Astrocyte (in vitro differentiated cells and primary cell): ENCODE measurements around the gene SORT1. TPM values are rescaled to one million over a fixed set of nuclear protein-coding genes. Genes with fewer than 3 reads are reported as not detected.

Source experiments
- DNase-seq: peaks from one replicate; pipeline ENCODE4 v3.0.0-alpha.2; 2010; ENCODE audit warnings: low read depth
- FAIRE-seq: peaks from 2 replicates; lab custom pipeline; 2011; peaks lifted over from hg19 to GRCh38; lab: Jason Lieb, UNC
- H2AFZ ChIP-seq: 2 replicates; pipeline ENCODE4 v1.6.0; 2012; ENCODE audit warnings: low read depth, low read length, inconsistent platforms
- H3K27ac ChIP-seq: 2 replicates; pipeline ENCODE4 v1.5.1; 2011; ENCODE audit warnings: low read depth, low read length, inconsistent platforms
- H3K27me3 ChIP-seq: 2 replicates; pipeline ENCODE4 v1.6.0; 2011; ENCODE audit warnings: low read length, inconsistent platforms; ENCODE audit not compliant: insufficient read depth
- H3K36me3 ChIP-seq: 2 replicates; pipeline ENCODE4 v1.5.1; 2011; ENCODE audit warnings: low read length, inconsistent platforms; ENCODE audit not compliant: insufficient read depth
- H3K4me1 ChIP-seq: 2 replicates; pipeline ENCODE4 v1.5.1; 2011; ENCODE audit warnings: low read length, inconsistent platforms; ENCODE audit not compliant: insufficient read depth
- H3K4me2 ChIP-seq: 2 replicates; pipeline ENCODE4 v1.6.0; 2012; ENCODE audit warnings: low read length, inconsistent platforms
- H3K4me3 ChIP-seq: 2 replicates; pipeline ENCODE4 v1.5.1; 2011; ENCODE audit warnings: low read depth, mild to moderate bottlenecking, low read length, inconsistent platforms; ENCODE audit not compliant: insufficient read depth
- H3K79me2 ChIP-seq: 2 replicates; pipeline ENCODE4 v1.6.0; 2012; ENCODE audit warnings: mild to moderate bottlenecking, low read length, inconsistent platforms; ENCODE audit not compliant: insufficient read depth
- H3K9ac ChIP-seq: 2 replicates; pipeline ENCODE4 v1.6.0; 2012; ENCODE audit warnings: mild to moderate bottlenecking, low read length, inconsistent platforms
- H3K9me3 ChIP-seq: 2 replicates; pipeline ENCODE4 v1.5.1; 2012; ENCODE audit warnings: low read depth, mild to moderate bottlenecking, low read length, inconsistent platforms; ENCODE audit not compliant: insufficient read depth
- H4K20me1 ChIP-seq: 2 replicates; pipeline ENCODE4 v1.6.0; 2012; ENCODE audit warnings: low read length, inconsistent platforms; ENCODE audit not compliant: insufficient read depth
- H3K27ac Mint-ChIP-seq: one replicate; pipeline ENCODE4 v1.8.0; 2021; ENCODE audit warnings: mild to moderate bottlenecking, mixed read lengths; ENCODE audit not compliant: unreplicated experiment
- H3K27me3 Mint-ChIP-seq: one replicate; pipeline ENCODE4 v1.8.0; 2021; ENCODE audit warnings: low read depth, mixed read lengths; ENCODE audit not compliant: unreplicated experiment
- H3K36me3 Mint-ChIP-seq: one replicate; pipeline ENCODE4 v1.8.0; 2021; ENCODE audit warnings: low read depth, mixed read lengths; ENCODE audit not compliant: unreplicated experiment
- H3K4me1 Mint-ChIP-seq: one replicate; pipeline ENCODE4 v1.8.0; 2021; ENCODE audit warnings: low read depth, mixed read lengths; ENCODE audit not compliant: unreplicated experiment
- H3K4me3 Mint-ChIP-seq: one replicate; pipeline ENCODE4 v1.8.0; 2021; ENCODE audit warnings: mild to moderate bottlenecking, moderate library complexity, mixed read lengths; ENCODE audit not compliant: unreplicated experiment
- H3K9me3 Mint-ChIP-seq: one replicate; pipeline ENCODE4 v1.8.0; 2021; ENCODE audit warnings: mild to moderate bottlenecking, mixed read lengths; ENCODE audit not compliant: unreplicated experiment
- CTCF ChIP-seq: IDR thresholded peaks from 2 replicates; pipeline ENCODE4 v1.5.1; 2011; ENCODE audit warnings: low read depth, mild to moderate bottlenecking, inconsistent platforms, low read length, moderate library complexity; ENCODE audit not compliant: insufficient read depth
- EZH2 ChIP-seq: IDR thresholded peaks from 2 replicates; pipeline ENCODE4 v1.6.1; 2012; ENCODE audit warnings: mild to moderate bottlenecking, low read length, inconsistent platforms; ENCODE audit not compliant: insufficient read depth
- total RNA-seq: library from RNA; stranded (reverse); gene quantifications from 2 replicates; pipeline ENCODE4 v1.2.1, GENCODE V29; 2021

SORT1 gene
- total RNA-seq, 1 donor from 2014 or later, result 135 TPM

GRCh38 chr1:109304226-109304920, 93.3 kb downstream of the SORT1 start:
- DNase-seq (no peak), FAIRE-seq (no peak)
- H3K4me3 Mint-ChIP-seq, result no peak overlapping the region
- Histone ChIP-seq H3K4me3 (no peak overlapping the region), H3K79me2 (no peaks in the 10 kb centered on the region), H3K27me3 (no peaks in the 10 kb centered on the region), H4K20me1 (no peaks in the 10 kb centered on the region), H2AFZ (no peak overlapping the region), H3K9me3 (no peaks in the 10 kb centered on the region), H3K9ac (no peak overlapping the region), H3K4me1 (peaks cover 13% of the 10 kb centered on the region), H3K4me2 (no peak overlapping the region), H3K36me3 (no peaks in the 10 kb centered on the region), H3K27ac (no peak overlapping the region)
- TF ChIP-seq EZH2 (no peak), CTCF (no peak)
- H3K27me3 Mint-ChIP-seq, result no peaks in the 10 kb centered on the region
- H3K4me1 Mint-ChIP-seq, result peaks cover 13% of the 10 kb centered on the region
- H3K9me3 Mint-ChIP-seq, result no peaks in the 10 kb centered on the region
- no peak overlapping the region for H3K27ac Mint-ChIP-seq
- peaks cover 3% of the 10 kb centered on the region for H3K36me3 Mint-ChIP-seq

GRCh38 chr1:109301874-109302273, 95.8 kb downstream of the SORT1 start:
- Mint-ChIP-seq H3K9me3 (no peaks in the 10 kb centered on the region), H3K27ac (no peak overlapping the region)

More at GRCh38 chr1:109301874-109302273, 95.8 kb downstream of the SORT1 start:
- FAIRE-seq (no peak), DNase-seq (no peak)
- Histone ChIP-seq H3K9ac (no peak overlapping the region), H3K36me3 (no peaks in the 10 kb centered on the region), H3K9me3 (no peaks in the 10 kb centered on the region), H3K79me2 (no peaks in the 10 kb centered on the region), H3K4me3 (no peak overlapping the region), H3K4me2 (no peak overlapping the region), H3K27ac (no peak overlapping the region), H3K27me3 (no peaks in the 10 kb centered on the region), H3K4me1 (peaks cover 29% of the 10 kb centered on the region), H4K20me1 (no peaks in the 10 kb centered on the region), H2AFZ (no peak overlapping the region)
- Mint-ChIP-seq H3K36me3 (peaks cover 1% of the 10 kb centered on the region), H3K27me3 (no peaks in the 10 kb centered on the region), H3K4me3 (no peak overlapping the region), H3K4me1 (peaks cover 21% of the 10 kb centered on the region)
- no peak for TF ChIP-seq CTCF
